Measurements from ENCODE around the gene KCNA4.

The KCNA4 gene

GRCh38 chr11:30016588-30017363, at the start of gene KCNA4:
Gene KCNA4 (minus strand): TSS chr11:30017030. CDS start chr11:30012678, 4,352 bp downstream.
- H3K4me3 ChIP-seq (replicated peaks in 1 of 2; ENCODE audit: low read depth in 2 of 2, low read length in 2 of 2): peak within 1 kb of the TSS in 1 of 2 donors; percentile 48
- DNase-seq (ENCODE audit: low read depth in 2 of 2): peak in 1 of 2 donors; percentile 32
- TF ChIP-seq CTCF (IDR thresholded peaks at IDR 0.05; ENCODE audit: low read depth, low read length): no peak

- TF ChIP-seq CTCF (IDR thresholded peaks at IDR 0.05; ENCODE audit: low read depth, low read length): no peak
- H3K4me3 ChIP-seq (replicated peaks in 1 of 2; ENCODE audit: low read depth in 2 of 2, low read length in 2 of 2): no peak overlapping the region
- DNase-seq (ENCODE audit: low read depth in 2 of 2): no peak
Observed at GRCh38 chr11:30062103-30062502, 45.3 kb upstream of the KCNA4 start.

GRCh38 chr11:30059172-30059815, 42.5 kb upstream of the KCNA4 start:
- no peak for DNase-seq (ENCODE audit: low read depth in 2 of 2)
- no peak for TF ChIP-seq CTCF (IDR thresholded peaks at IDR 0.05; ENCODE audit: low read depth, low read length)
- no peak overlapping the region for H3K4me3 ChIP-seq (replicated peaks in 1 of 2; ENCODE audit: low read depth in 2 of 2, low read length in 2 of 2)

GRCh38 chr11:30049214-30049613, 32.4 kb upstream of the KCNA4 start:
- TF ChIP-seq CTCF (IDR thresholded peaks at IDR 0.05; ENCODE audit: low read depth, low read length): no peak
- DNase-seq (ENCODE audit: low read depth in 2 of 2): peak in 1 of 2 donors; percentile 17
- no peak overlapping the region for H3K4me3 ChIP-seq (replicated peaks in 1 of 2; ENCODE audit: low read depth in 2 of 2, low read length in 2 of 2)

GRCh38 chr11:30046578-30046945, 29.7 kb upstream of the KCNA4 start:
- H3K4me3 ChIP-seq (replicated peaks in 1 of 2; ENCODE audit: low read depth in 2 of 2, low read length in 2 of 2): no peak overlapping the region
- DNase-seq (ENCODE audit: low read depth in 2 of 2): no peak
- no peak for TF ChIP-seq CTCF (IDR thresholded peaks at IDR 0.05; ENCODE audit: low read depth, low read length)

GRCh38 chr11:30045921-30046577, 29.2 kb upstream of the KCNA4 start:
- no peak for DNase-seq (ENCODE audit: low read depth in 2 of 2)
- no peak overlapping the region for H3K4me3 ChIP-seq (replicated peaks in 1 of 2; ENCODE audit: low read depth in 2 of 2, low read length in 2 of 2)
- no peak for TF ChIP-seq CTCF (IDR thresholded peaks at IDR 0.05; ENCODE audit: low read depth, low read length)

Data from cardiac fibroblast (primary cell).